Nephron progenitor cell (in vitro differentiated cells): Measurements from ENCODE around the gene INSR.
A peak's percentile ranks its signal among the peaks of the same experiment; 100 is the strongest.

Experiments
- DNase-seq: peaks from one replicate; pipeline ENCODE4 v3.0.0; 2021
- H3K27ac Mint-ChIP-seq: 2 replicates; pipeline ENCODE4 v1.8.0; 2021; ENCODE audit warnings: mild to moderate bottlenecking, moderate library complexity, mixed read lengths
- H3K27me3 Mint-ChIP-seq: 2 replicates; pipeline ENCODE4 v1.8.0; 2021; ENCODE audit warnings: mild to moderate bottlenecking, low read depth, mixed read lengths; ENCODE audit not compliant: poor library complexity
- H3K36me3 Mint-ChIP-seq: 2 replicates; pipeline ENCODE4 v1.8.0; 2021; ENCODE audit warnings: low read depth, mixed read lengths
- H3K4me1 Mint-ChIP-seq: 2 replicates; pipeline ENCODE4 v1.8.0; 2021; ENCODE audit warnings: mixed read lengths
- H3K4me3 Mint-ChIP-seq: 2 replicates; pipeline ENCODE4 v1.8.0; 2021; ENCODE audit warnings: mild to moderate bottlenecking, moderate library complexity, mixed read lengths
- H3K9me3 Mint-ChIP-seq: 2 replicates; pipeline ENCODE4 v1.8.0; 2021; ENCODE audit warnings: mild to moderate bottlenecking, moderate library complexity, mixed read lengths
- CTCF ChIP-seq: fragments of 200-600 bp; sonication (generic); IDR thresholded peaks from 2 replicates; pipeline ENCODE4 v1.5.0; 2021; ENCODE audit warnings: antibody characterized with exemption

Gene INSR

GRCh38 chr19:7203332-7203731, 90.9 kb downstream of the INSR start:
- TF ChIP-seq CTCF, result no peak
- no peaks in the 10 kb centered on the region for H3K9me3 Mint-ChIP-seq
- no peaks in the 10 kb centered on the region for H3K36me3 Mint-ChIP-seq
- H3K4me1 Mint-ChIP-seq, result peaks cover 9% of the 10 kb centered on the region
- no peak for DNase-seq
- peaks cover 26% of the 10 kb centered on the region for H3K27me3 Mint-ChIP-seq
- H3K27ac Mint-ChIP-seq, result peak overlapping the region; percentile 50
- no peak overlapping the region for H3K4me3 Mint-ChIP-seq

- Mint-ChIP-seq H3K9me3 (no peaks in the 10 kb centered on the region), H3K27me3 (peaks cover 24% of the 10 kb centered on the region), H3K4me1 (peaks cover 9% of the 10 kb centered on the region), H3K27ac (no peak overlapping the region), H3K36me3 (no peaks in the 10 kb centered on the region), H3K4me3 (no peak overlapping the region)
- no peak for TF ChIP-seq CTCF
- DNase-seq, result no peak
Measured at GRCh38 chr19:7202888-7203287, 91.3 kb downstream of the INSR start.

GRCh38 chr19:7200736-7201135, 93.5 kb downstream of the INSR start:
- Mint-ChIP-seq H3K27me3 (peaks cover 24% of the 10 kb centered on the region), H3K4me1 (peaks cover 15% of the 10 kb centered on the region), H3K4me3 (no peak overlapping the region), H3K9me3 (no peaks in the 10 kb centered on the region), H3K27ac (no peak overlapping the region), H3K36me3 (no peaks in the 10 kb centered on the region)
- DNase-seq, result no peak
- TF ChIP-seq CTCF, result no peak

- Mint-ChIP-seq H3K27me3 (peaks cover 25% of the 10 kb centered on the region), H3K27ac (no peak overlapping the region), H3K36me3 (no peaks in the 10 kb centered on the region), H3K9me3 (no peaks in the 10 kb centered on the region), H3K4me1 (peaks cover 15% of the 10 kb centered on the region), H3K4me3 (no peak overlapping the region)
- DNase-seq, result no peak
- TF ChIP-seq CTCF, result no peak
Measured at GRCh38 chr19:7199613-7200533, 94.3 kb downstream of the INSR start.

GRCh38 chr19:7197760-7198696, 96.2 kb downstream of the INSR start:
- Mint-ChIP-seq H3K27ac (peak overlapping the region; percentile 91), H3K9me3 (no peaks in the 10 kb centered on the region), H3K4me3 (peak overlapping the region; percentile 81), H3K4me1 (peaks cover 9% of the 10 kb centered on the region), H3K27me3 (peaks cover 24% of the 10 kb centered on the region), H3K36me3 (no peaks in the 10 kb centered on the region)
- peak; percentile 87 for DNase-seq
- TF ChIP-seq CTCF, result no peak
